ENCODE measurements around the gene AGAP2. TPM values are rescaled to one million over a fixed set of nuclear protein-coding genes. Genes with fewer than 3 reads are reported as not detected.
A peak's percentile ranks its signal among the peaks of the same experiment; 100 is the strongest.

AGAP2 gene
- total and polyA plus RNA-seq, 2 of the 8 experiments (the other 6 are each of a cell fraction or from before 2014, with no cell fraction given), result 1.5 TPM

DNA sequence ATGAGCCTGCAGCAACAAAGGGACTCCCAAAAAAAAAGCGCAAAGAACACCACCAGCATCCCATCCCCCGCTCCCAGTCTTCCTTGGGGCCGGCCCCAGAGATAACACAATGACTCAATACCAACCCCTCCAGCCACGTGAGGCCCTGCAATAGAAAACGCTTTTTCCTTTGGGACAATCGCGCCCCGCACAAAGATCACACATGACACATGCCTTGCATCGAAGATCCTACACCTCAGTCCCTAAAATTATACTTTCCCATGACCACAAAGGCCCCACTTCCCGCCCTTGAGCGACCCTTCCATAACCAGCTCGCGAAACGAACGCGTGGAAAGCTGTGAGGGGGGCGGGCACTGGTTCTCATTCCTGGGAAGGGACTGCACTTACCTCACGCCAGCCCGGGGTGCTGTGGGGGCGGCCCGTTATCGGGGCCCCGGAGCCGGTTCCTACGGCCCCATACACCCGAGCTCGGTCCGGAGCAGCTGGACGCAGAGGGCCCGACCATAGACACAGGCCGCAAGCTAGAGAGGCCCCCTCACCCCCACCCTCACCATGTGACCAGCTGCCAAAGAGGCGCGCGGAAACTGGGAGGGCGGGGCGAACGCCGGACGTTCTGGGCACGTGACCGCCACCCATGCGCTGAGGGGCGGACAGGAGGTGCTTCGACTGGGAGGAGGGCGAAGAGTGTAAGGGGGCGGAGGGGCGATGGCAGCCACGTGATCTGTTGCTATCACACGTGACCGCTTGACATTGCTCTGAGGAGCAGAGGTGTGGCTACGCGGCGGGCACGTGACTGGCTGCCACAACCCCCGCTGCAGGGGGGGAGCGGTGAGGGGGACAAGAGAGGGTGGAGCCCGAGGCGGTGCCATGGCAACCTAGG, 13.5 kb upstream of the AGAP2 start, which contains the start of gene CDK4:
CDK4 (minus strand) TSS at position 523 of the 880 bp plus-strand sequence. CDS start 593 bp downstream, outside the sequence.
- H3K4me3 ChIP-seq (ENCODE audit: extremely low read depth in 1 of 4, insufficient read depth in 2 of 4, low read depth in 3 of 4, low read length in 4 of 4), result peak within 1 kb of the TSS; percentile 96 to 99 (median 98)
- H2AK5ac ChIP-seq (ENCODE audit: low read depth, low read length), result peak within 1 kb of the TSS; percentile 66
- ChIA-PET POLR2A (ENCODE audit: partially characterized antibody) (interaction anchor here (0.7 to 5.3 kb wide), 9 partner anchors 9 to 145 kb away, joined by 3 to 25 read pairs (median 4); partner anchors contain the start of genes AGAP2 and CYP27B1), CTCF (ENCODE audit: partially characterized antibody) (no interaction called here)
- H3K27ac ChIP-seq (ENCODE audit: low read depth, low read length), result peak within 1 kb of the TSS; percentile 86
- H2BK120ac ChIP-seq (replicated peaks; ENCODE audit: low read depth, low read length), result no peak within 1 kb of the TSS
- FAIRE-seq, result peak; percentile 71
- H4K5ac ChIP-seq (ENCODE audit: insufficient read length, low read depth, low read length), result peak within 1 kb of the TSS; percentile 67
- peak within 1 kb of the TSS; percentile 81 for H3K4ac ChIP-seq (replicated peaks; ENCODE audit: insufficient read length, low read depth, low read length)
- H4K91ac ChIP-seq (replicated peaks; ENCODE audit: insufficient read length, low read length), result peak within 1 kb of the TSS; percentile 12
- peak within 1 kb of the TSS; percentile 97 for H4K8ac ChIP-seq (ENCODE audit: extremely low read depth, insufficient read depth, low read length)
- peak within 1 kb of the TSS; percentile 81; the same call in 1 of the 2 replicates for H3K18ac ChIP-seq (ENCODE audit: extremely low read depth, low read length)
- 2% methylated on average over 58 of the region's 58 CpGs; no CpG with 5 or more reads in 1 of the 2 experiments for WGBS, 2 experiments (ENCODE audit: extremely low coverage in 1 of 2, insufficient coverage in 1 of 2, insufficient read length in 1 of 2, insufficient replicate concordance in 2 of 2, low coverage in 1 of 2, low lambda C conversion rate in 2 of 2, missing lambda C conversion rate in 1 of 2)
- H3K9me3 ChIP-seq (ENCODE audit: insufficient read depth in 2 of 2, low read depth in 1 of 2, low read length in 1 of 2), result no peaks in the 10 kb centered on the region
- H2AFZ ChIP-seq (ENCODE audit: low read length), result no peak within 1 kb of the TSS
- H3K27me3 ChIP-seq (replicated peaks in 1 of 4; ENCODE audit: control insufficient read depth in 3 of 4, extremely low read depth in 1 of 4, insufficient read depth in 3 of 4, low read length in 3 of 4), result peaks cover 8 to 22% (median 20%) of the 10 kb centered on the region in 4 experiments
- H3K4me2 ChIP-seq (ENCODE audit: insufficient read depth in 1 of 2, low read depth in 2 of 2, low read length in 2 of 2), result peak within 1 kb of the TSS; percentile 95 to 96
- peaks cover 15% of the 10 kb centered on the region; the same call in 1 of the 2 replicates for H3K79me1 ChIP-seq (ENCODE audit: low read depth, low read length)
- peak within 1 kb of the TSS; percentile 7 for H3K23ac ChIP-seq (ENCODE audit: insufficient read length)
- peak; percentile 99 to 100 for DNase-seq (ENCODE audit: low read depth in 1 of 2, low spot score in 2 of 2)
- H3K14ac ChIP-seq (ENCODE audit: insufficient read length), result peak within 1 kb of the TSS; percentile 81
- no peak within 1 kb of the TSS for H2BK20ac ChIP-seq (ENCODE audit: low read length)
- peak within 1 kb of the TSS; percentile 87 for H2BK5ac ChIP-seq (ENCODE audit: low read depth, low read length)
- H3K23me2 ChIP-seq (ENCODE audit: low read depth, low read length), result peaks cover 18% of the 10 kb centered on the region
- H3K36me3 ChIP-seq (ENCODE audit: control insufficient read depth in 2 of 4, insufficient read depth in 4 of 4, low read length in 3 of 4), result peaks cover 21 to 37% (median 27%) of the 10 kb centered on the region in 4 experiments
- H3K9ac ChIP-seq (replicated peaks in 1 of 4; ENCODE audit: extremely low read depth in 1 of 4, low read depth in 3 of 4, low read length in 3 of 4), result peak within 1 kb of the TSS; percentile 88 to 99 (median 96)
- H3K4me1 ChIP-seq (replicated peaks in 1 of 4; ENCODE audit: control insufficient read depth in 3 of 4, insufficient read depth in 4 of 4, low read length in 3 of 4), result peaks cover 3 to 26% (median 7%) of the 10 kb centered on the region in 4 experiments; a peak in 6 of 7 replicates
- H3K79me2 ChIP-seq (ENCODE audit: control insufficient read depth in 1 of 2, insufficient read depth in 2 of 2, low read length in 2 of 2), result peaks cover 12 to 20% of the 10 kb centered on the region in 2 experiments
- peaks cover 3 to 4% of the 10 kb centered on the region in 2 experiments for H4K20me1 ChIP-seq (replicated peaks in 1 of 2; ENCODE audit: control insufficient read depth in 1 of 2, insufficient read depth in 2 of 2, low read length in 2 of 2)
- H3K56ac ChIP-seq (replicated peaks; ENCODE audit: insufficient read length, low read depth, low read length), result peak within 1 kb of the TSS; percentile 52
- 0 out of 2 replicates have a peak within 1 kb of the TSS, but pooled peaks have one; percentile 80 for H2BK12ac ChIP-seq (ENCODE audit: low read depth, low read length)
- H2BK15ac ChIP-seq (ENCODE audit: low read length), result no peak within 1 kb of the TSS; the same call in 1 of the 2 replicates
- TF ChIP-seq KDM1A (IDR thresholded peaks at IDR 0.05; ENCODE audit: borderline replicate concordance, low read length) (no peak), TBP (IDR thresholded peaks at IDR 0.05; ENCODE audit: low read depth, low read length) (peak; percentile 66; the same call in 1 of the 2 replicates), SRF (IDR thresholded peaks at IDR 0.05; ENCODE audit: low read depth, low read length) (0 out of 2 replicates have a peak, but pooled peaks have one; percentile 22), SUZ12 (IDR thresholded peaks at IDR 0.05; ENCODE audit: low read length) (no peak)
